ENCODE data around the gene CDKN2AIPNL. TPM values are rescaled to one million over a fixed set of nuclear protein-coding genes. Genes with fewer than 3 reads are reported as not detected.

CDKN2AIPNL gene
- total RNA-seq, 1 experiment from 2014 or later: 60.5 TPM

DNA sequence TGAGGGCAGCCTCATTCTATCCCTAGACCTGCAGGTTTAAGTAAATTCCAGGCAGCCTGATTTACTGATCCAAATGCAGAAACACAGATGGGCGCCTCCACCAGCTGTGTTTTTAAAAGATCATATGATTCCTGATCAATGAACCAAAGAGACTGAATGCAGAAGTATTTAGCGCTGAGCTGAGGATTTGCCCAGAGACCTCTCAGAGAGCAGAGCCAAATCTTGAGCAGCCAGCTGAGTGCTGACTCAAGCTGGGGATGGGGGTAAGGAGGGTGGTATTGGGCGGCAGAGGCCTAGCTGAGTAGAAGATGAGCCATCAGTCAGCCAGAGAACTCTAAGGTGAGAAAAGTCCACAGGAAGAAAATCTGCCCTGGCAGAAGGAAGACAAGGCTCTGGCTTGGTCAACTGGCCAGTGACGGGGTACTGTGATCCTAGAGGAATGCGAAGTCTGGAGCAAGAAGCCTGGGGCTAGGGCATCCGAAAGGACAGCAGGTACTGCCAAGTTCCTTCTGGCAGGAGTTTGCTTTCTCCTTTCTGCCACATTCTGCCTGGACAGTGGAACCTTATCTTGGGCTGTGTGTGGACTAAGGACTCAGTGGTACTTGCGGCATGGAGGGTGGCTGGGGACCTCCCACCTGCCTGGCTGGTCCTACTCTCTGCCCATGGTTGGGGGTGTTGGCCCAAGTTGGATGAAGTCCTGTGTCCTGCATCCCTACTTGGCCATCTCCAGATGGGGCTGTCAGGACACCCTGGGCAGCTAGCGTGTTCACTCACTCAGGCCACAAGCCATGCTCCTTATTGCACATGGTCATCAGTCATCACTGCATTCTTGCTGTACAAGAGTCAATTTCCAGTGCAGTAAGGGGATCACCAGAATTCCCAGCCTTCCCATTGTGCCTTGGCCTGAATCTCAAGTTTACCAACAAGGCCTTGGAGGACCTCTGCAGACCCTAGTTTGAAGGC is 34.5 kb upstream of the CDKN2AIPNL start:
- intact Hi-C loops (cut with micrococcal nuclease; ENCODE audit: unreplicated experiment): no loop called here
- no peaks in the 10 kb centered on the region for H3K36me3 ChIP-seq (ENCODE audit: insufficient read depth, low read length, poor library complexity, severe bottlenecking)
- BruUV-seq (replicated peaks): no TSS peak
- H3K27ac ChIP-seq (ENCODE audit: low read depth, low read length, poor library complexity, severe bottlenecking): no peak overlapping the region
- TF ChIP-seq EZH2 (IDR thresholded peaks at IDR 0.05; ENCODE audit: borderline replicate concordance, low read depth, low read length, poor library complexity, severe bottlenecking): no peak
- TF ChIP-seq, protein P1, sequence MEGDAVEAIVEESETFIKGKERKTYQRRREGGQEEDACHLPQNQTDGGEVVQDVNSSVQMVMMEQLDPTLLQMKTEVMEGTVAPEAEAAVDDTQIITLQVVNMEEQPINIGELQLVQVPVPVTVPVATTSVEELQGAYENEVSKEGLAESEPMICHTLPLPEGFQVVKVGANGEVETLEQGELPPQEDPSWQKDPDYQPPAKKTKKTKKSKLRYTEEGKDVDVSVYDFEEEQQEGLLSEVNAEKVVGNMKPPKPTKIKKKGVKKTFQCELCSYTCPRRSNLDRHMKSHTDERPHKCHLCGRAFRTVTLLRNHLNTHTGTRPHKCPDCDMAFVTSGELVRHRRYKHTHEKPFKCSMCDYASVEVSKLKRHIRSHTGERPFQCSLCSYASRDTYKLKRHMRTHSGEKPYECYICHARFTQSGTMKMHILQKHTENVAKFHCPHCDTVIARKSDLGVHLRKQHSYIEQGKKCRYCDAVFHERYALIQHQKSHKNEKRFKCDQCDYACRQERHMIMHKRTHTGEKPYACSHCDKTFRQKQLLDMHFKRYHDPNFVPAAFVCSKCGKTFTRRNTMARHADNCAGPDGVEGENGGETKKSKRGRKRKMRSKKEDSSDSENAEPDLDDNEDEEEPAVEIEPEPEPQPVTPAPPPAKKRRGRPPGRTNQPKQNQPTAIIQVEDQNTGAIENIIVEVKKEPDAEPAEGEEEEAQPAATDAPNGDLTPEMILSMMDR (conservative IDR thresholded peaks at IDR 0.05; ENCODE audit: low read depth, low read length): no peak
- no peaks in the 10 kb centered on the region for H3K27me3 ChIP-seq (replicated peaks; ENCODE audit: insufficient read depth, low read depth, low read length, poor library complexity)
- ChIA-PET POLR2A (ENCODE audit: low non-redundant PET) (no interaction called here), CTCF (no interaction called here)
- H3K9me3 ChIP-seq (ENCODE audit: low read depth, low read length, poor library complexity, severe bottlenecking): no peaks in the 10 kb centered on the region
- H3K4me3 ChIP-seq (ENCODE audit: low read depth, low read length, poor library complexity, severe bottlenecking): no peak overlapping the region
- no peaks in the 10 kb centered on the region for H3K4me1 ChIP-seq (ENCODE audit: insufficient read depth, low read length, poor library complexity, severe bottlenecking)
- no peak for DNase-seq (ENCODE audit: low spot score)

DNA sequence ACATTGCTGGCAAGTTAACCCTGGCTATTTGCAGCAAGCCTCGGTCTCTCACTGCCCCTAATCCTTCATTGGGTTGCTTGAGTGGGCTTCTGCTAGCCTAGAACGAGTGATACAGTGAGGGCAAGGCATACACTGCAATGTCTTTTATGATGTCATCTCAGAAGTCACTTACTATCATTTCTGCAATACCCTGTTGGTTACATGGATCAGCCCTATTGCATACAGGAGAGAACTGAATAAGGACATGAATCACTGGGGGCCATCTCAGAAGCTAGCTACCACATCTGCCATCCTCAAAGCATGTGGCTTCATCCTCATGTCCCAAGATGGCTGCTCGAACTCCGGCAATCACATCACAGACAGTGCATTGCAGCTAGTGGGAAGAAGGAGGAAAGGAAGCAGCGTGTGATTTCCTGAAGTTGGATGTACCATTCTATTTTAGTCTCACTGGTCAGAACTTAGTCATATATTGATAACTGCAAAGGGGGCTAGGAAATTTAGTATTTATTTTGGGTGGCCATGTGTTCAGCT is 33.3 kb upstream of the CDKN2AIPNL start:
- BruUV-seq (replicated peaks): no TSS peak
- H3K9me3 ChIP-seq (ENCODE audit: low read depth, low read length, poor library complexity, severe bottlenecking): no peaks in the 10 kb centered on the region
- TF ChIP-seq, protein P1 (conservative IDR thresholded peaks at IDR 0.05; ENCODE audit: low read depth, low read length): no peak
- TF ChIP-seq EZH2 (IDR thresholded peaks at IDR 0.05; ENCODE audit: borderline replicate concordance, low read depth, low read length, poor library complexity, severe bottlenecking): no peak
- no peaks in the 10 kb centered on the region for H3K36me3 ChIP-seq (ENCODE audit: insufficient read depth, low read length, poor library complexity, severe bottlenecking)
- no peak overlapping the region for H3K27ac ChIP-seq (ENCODE audit: low read depth, low read length, poor library complexity, severe bottlenecking)
- CTCF ChIA-PET: no interaction called here
- intact Hi-C loops (cut with micrococcal nuclease; ENCODE audit: unreplicated experiment): no loop called here
- no peak for DNase-seq (ENCODE audit: low spot score)
- POLR2A ChIA-PET (ENCODE audit: low non-redundant PET): no interaction called here
- H3K27me3 ChIP-seq (replicated peaks; ENCODE audit: insufficient read depth, low read depth, low read length, poor library complexity): no peaks in the 10 kb centered on the region
- H3K4me3 ChIP-seq (ENCODE audit: low read depth, low read length, poor library complexity, severe bottlenecking): no peak overlapping the region
- H3K4me1 ChIP-seq (ENCODE audit: insufficient read depth, low read length, poor library complexity, severe bottlenecking): no peaks in the 10 kb centered on the region

DNA sequence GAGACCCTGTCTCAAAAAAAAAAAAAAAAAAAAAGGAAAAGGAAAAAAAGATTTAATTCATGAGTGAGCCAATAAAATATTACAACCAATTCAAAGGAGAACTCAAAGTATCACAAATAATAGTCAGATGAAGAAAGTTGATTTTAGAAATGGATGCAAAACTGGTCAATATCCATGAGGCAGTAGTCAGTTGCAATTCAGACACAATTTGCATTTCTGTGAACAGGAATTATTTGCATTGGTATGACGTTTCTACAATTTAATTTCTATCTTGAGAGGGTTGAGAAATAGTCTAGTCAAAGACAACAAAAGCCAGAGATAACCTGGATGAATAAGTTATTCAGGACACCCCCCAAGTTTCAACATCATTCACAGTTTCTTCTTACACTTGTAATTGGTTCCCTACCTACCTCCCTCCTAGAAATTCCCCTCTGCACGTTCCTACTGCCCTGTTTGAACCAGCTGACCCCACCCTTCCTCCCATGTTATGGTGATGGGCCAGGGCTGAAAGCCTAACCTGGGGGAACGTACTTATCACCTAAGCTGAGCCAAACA is 28.6 kb upstream of the CDKN2AIPNL start:
- Histone ChIP-seq H3K4me3 (ENCODE audit: low read depth, low read length, poor library complexity, severe bottlenecking) (no peak overlapping the region), H3K27me3 (replicated peaks; ENCODE audit: insufficient read depth, low read depth, low read length, poor library complexity) (no peaks in the 10 kb centered on the region), H3K9me3 (ENCODE audit: low read depth, low read length, poor library complexity, severe bottlenecking) (no peaks in the 10 kb centered on the region), H3K27ac (ENCODE audit: low read depth, low read length, poor library complexity, severe bottlenecking) (no peak overlapping the region), H3K36me3 (ENCODE audit: insufficient read depth, low read length, poor library complexity, severe bottlenecking) (no peaks in the 10 kb centered on the region), H3K4me1 (ENCODE audit: insufficient read depth, low read length, poor library complexity, severe bottlenecking) (no peaks in the 10 kb centered on the region)
- ChIA-PET CTCF (interaction anchor here (0.6 kb wide), 1 partner anchor 21 kb away, joined by 6 read pairs; no protein-coding TSS in a partner anchor), POLR2A (ENCODE audit: low non-redundant PET) (no interaction called here)
- BruUV-seq (replicated peaks): no TSS peak
- no peak for TF ChIP-seq EZH2 (IDR thresholded peaks at IDR 0.05; ENCODE audit: borderline replicate concordance, low read depth, low read length, poor library complexity, severe bottlenecking)
- TF ChIP-seq, protein P1 (conservative IDR thresholded peaks at IDR 0.05; ENCODE audit: low read depth, low read length): no peak
- no peak for DNase-seq (ENCODE audit: low spot score)
- intact Hi-C loops (cut with micrococcal nuclease; ENCODE audit: unreplicated experiment): no loop called here

Measured in A673 (cell line).